PFSK-1 (cell line): ENCODE results near the gene PRKAG2.

Source experiments
- FOXP2 ChIP-seq: optimal IDR thresholded peaks from 2 replicates; pipeline ENCODE3; 2011; ENCODE audit warnings: borderline replicate concordance, control low read depth, inconsistent platforms; ENCODE audit not compliant: insufficient read depth; ENCODE audit errors: extremely low read length, extremely low read depth
- POLR2AphosphoS5 ChIP-seq: IDR thresholded peaks from 2 replicates; pipeline ENCODE4 v1.6.1; 2012; ENCODE audit warnings: low read depth, mild to moderate bottlenecking, control low read depth, low read length, moderate library complexity

DNA sequence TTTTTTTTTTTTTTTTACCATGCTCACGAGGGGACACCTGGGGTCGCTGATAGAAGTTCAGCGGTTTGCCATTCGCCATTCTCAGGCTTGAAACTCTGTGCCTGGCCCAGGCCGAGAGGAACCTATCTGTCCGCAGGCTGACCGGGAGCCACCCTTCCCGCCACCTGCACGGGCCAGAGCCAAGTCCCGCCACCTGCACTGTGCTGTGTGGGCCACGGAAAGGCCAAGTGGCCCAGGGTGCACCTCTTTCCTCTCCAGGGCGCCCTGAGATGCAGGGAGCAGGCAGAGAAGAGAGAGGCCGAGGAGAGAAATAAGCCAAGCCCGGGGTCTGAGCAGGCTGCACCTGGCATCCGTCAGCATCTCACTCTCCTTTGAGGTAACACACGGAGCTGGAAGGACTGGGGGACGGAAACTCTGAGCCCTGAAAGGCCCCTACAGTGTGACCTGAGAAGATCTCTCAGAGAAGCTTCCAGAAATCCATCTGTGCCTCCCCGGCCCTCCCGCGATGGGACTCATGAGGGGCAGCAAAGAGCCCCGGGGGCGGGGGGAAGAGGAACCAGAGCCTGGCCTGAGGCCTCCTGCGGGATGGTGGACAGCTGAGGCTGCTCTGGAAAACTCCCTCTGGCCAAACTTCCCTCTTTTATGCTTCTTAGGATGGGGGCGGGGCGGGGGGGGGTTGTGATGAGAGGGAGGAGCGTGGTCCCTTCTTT lies 46.6 kb downstream of the PRKAG2 start:
- TF ChIP-seq FOXP2 (no peak), POLR2AphosphoS5 (no peak)
